Tibial nerve (tissue), 4 donors: ENCODE measurements around the gene ZBTB21. TPM values are rescaled to one million over a fixed set of nuclear protein-coding genes. Genes with fewer than 3 reads are reported as not detected.

Experiments
- DNase-seq, 2 donors: peaks; one replicate each; pipeline ENCODE4 v3.0.0-alpha.2; 2019; ENCODE audit warnings: low spot score in 2 of 2
- H3K27ac ChIP-seq, 4 donors: fragments of 200-600 bp; sonication (generic) in 3 of 4; one replicate each; pipeline ENCODE4 v1.5.1; 2017 to 2019; ENCODE audit warnings: mild to moderate bottlenecking in 1 of 4
- H3K27me3 ChIP-seq, 2 donors: fragments of 200-600 bp; sonication (generic) in 1 of 2; one replicate each; pipeline versions ENCODE4 v1.5.1 to v1.6.0; 2017 to 2019
- H3K36me3 ChIP-seq, 3 donors: fragments of 200-600 bp; sonication (generic); one replicate each; pipeline ENCODE4 v1.5.1; 2018 to 2019
- H3K4me1 ChIP-seq, 4 donors: fragments of 200-600 bp; sonication (generic) in 3 of 4; one replicate each; pipeline ENCODE4 v1.5.1; 2017 to 2019
- H3K4me3 ChIP-seq, 4 donors: fragments of 200-600 bp; sonication (generic) in 3 of 4; one replicate each; pipeline ENCODE4 v1.5.1; 2017 to 2019; ENCODE audit warnings: mild to moderate bottlenecking in 1 of 4, moderate library complexity in 1 of 4
- H3K9me3 ChIP-seq, 4 donors: fragments of 200-600 bp; sonication (generic) in 3 of 4; one replicate each; pipeline ENCODE4 v1.5.1; 2017 to 2019
- EP300 ChIP-seq, 2 donors: sonication (generic); formaldehyde crosslinking; IDR thresholded peaks; one replicate each; pipeline ENCODE4 v1.6.1; 2017; ENCODE audit warnings: antibody characterized with exemption in 2 of 2, mild to moderate bottlenecking in 1 of 2
- POLR2A ChIP-seq, 2 donors: fragments of 450-650 bp; IDR thresholded peaks; one replicate each; pipeline ENCODE4 v1.6.1; 2017; ENCODE audit warnings: antibody characterized with exemption in 2 of 2, mild to moderate bottlenecking in 2 of 2, moderate library complexity in 2 of 2
- WGBS, 2 donors: methylation state at CpG; one replicate each; pipeline ENCODE4 v1.1.5; 2018; 5-methylcytosine and 5-hydroxymethylcytosine counted together
- total RNA-seq, 4 donors: library from RNA; depleted of rRNA; stranded (reverse); fragments of >200 nt; gene quantifications; one replicate each; pipeline ENCODE4 v1.1.0, GENCODE V29; 2016
- TF ChIP-seq, protein P1 (sequence below), 5 experiments: fragments of 200-600 bp in 3 of 5; fragments of 450-650 bp in 2 of 5; sonication (generic) in 3 of 5; IDR thresholded peaks; one replicate each; pipeline ENCODE4 v1.5.1; 2016 to 2019; ENCODE audit warnings: antibody characterized with exemption in 5 of 5, mild to moderate bottlenecking in 3 of 5, moderate library complexity in 2 of 5

The ZBTB21 gene
- total RNA-seq, 4 donors from 2014 or later: 9.4 to 13.8 (median 10.6) TPM

DNA sequence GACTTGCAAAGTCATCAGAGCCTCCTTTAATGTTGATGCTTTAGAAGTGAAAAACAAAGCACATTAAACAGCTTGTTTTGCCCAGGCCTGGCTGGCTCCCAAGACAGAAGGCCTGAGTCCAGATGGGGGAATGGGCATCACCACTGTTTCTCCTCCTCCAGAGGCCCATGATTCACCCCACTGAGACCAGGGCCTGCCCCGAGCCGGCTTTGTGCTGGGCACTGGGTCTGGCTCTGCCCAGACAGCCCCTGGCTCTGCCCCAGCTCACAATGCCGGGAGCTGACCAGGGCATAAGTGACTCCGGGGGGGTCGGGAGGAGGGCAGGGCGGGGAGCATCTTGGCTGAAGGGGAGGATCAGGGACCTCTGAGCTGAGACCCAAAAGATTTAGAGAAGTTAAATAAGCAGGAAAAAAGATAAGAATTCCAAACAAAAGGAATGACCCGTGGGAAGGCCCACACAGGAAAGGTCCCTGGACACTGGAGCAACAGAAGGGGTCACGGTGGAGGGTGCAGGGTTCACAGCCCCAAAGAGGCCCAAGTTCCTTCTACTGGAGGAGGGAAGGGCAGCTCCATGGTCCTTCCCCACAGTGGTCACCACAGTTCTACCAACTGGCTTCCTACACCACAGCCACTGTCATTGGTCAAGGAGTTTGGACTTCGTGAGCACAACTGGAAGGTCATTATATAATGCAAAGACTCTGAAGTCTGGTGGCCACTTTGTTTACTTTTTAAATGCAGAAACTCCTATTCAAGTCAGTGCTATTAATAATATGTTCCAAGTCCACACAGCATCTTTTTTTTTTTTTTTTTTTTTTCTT is 61.9 kb downstream of the ZBTB21 start:
- Histone ChIP-seq H3K27ac (peak overlapping the region; percentile 28 to 82 (median 73)), H3K27me3 (no peaks in the 10 kb centered on the region)
- DNase-seq: no peak

GRCh38 chr21:41945982-41946381 is 64.2 kb downstream of the ZBTB21 start:
- Histone ChIP-seq H3K27ac (peak overlapping the region in 1 of 4 donors; percentile 61), H3K36me3 (peaks cover 0 to 10% (median 0%) of the 10 kb centered on the region in 3 donors), H3K4me3 (no peak overlapping the region), H3K4me1 (peaks cover 0 to 61% (median 18%) of the 10 kb centered on the region in 4 donors), H3K9me3 (no peaks in the 10 kb centered on the region), H3K27me3 (no peaks in the 10 kb centered on the region)
- no peak for DNase-seq
- WGBS, 2 donors: 93 to 94% methylated on average over 8 of the region's 8 CpGs
- no peak for TF ChIP-seq POLR2A (IDR thresholded peaks at IDR 0.05)
- TF ChIP-seq EP300 (IDR thresholded peaks at IDR 0.05): no peak
- TF ChIP-seq, protein P1, sequence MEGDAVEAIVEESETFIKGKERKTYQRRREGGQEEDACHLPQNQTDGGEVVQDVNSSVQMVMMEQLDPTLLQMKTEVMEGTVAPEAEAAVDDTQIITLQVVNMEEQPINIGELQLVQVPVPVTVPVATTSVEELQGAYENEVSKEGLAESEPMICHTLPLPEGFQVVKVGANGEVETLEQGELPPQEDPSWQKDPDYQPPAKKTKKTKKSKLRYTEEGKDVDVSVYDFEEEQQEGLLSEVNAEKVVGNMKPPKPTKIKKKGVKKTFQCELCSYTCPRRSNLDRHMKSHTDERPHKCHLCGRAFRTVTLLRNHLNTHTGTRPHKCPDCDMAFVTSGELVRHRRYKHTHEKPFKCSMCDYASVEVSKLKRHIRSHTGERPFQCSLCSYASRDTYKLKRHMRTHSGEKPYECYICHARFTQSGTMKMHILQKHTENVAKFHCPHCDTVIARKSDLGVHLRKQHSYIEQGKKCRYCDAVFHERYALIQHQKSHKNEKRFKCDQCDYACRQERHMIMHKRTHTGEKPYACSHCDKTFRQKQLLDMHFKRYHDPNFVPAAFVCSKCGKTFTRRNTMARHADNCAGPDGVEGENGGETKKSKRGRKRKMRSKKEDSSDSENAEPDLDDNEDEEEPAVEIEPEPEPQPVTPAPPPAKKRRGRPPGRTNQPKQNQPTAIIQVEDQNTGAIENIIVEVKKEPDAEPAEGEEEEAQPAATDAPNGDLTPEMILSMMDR (IDR thresholded peaks at IDR 0.05): no peak

More for the DNA sequence above, 61.9 kb downstream of the ZBTB21 start:
- 15 to 18% methylated on average over 9 of the region's 9 CpGs for WGBS, 2 donors
- no peaks in the 10 kb centered on the region for H3K9me3 ChIP-seq
- H3K4me3 ChIP-seq: peak overlapping the region in 1 of 4 donors; percentile 6
- H3K4me1 ChIP-seq: peaks cover 0 to 72% (median 26%) of the 10 kb centered on the region in 4 donors
- TF ChIP-seq POLR2A (IDR thresholded peaks at IDR 0.05): no peak
- no peak for TF ChIP-seq EP300 (IDR thresholded peaks at IDR 0.05)
- TF ChIP-seq, protein P1 (IDR thresholded peaks at IDR 0.05): no peak
- H3K36me3 ChIP-seq: no peaks in the 10 kb centered on the region

DNA sequence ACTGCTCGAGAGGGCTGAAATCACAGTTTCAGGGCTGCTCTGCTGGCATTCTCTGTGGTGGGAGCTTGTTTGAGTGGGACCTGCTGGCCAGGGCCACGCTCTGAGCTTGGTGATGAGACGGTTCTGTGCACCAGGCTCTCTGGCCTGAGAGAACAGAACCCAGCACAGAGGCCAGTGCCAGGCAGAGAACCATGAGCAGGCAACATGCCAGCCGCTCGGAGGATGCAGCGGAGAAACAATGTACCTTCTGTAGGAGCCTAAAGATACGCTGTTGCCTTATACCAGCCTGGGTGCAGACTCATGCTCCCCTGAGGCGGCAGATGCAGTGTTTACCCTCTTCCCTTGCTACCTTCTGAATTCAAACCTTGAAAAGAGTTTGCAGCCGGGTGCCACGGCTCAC is 66.3 kb downstream of the ZBTB21 start:
- TF ChIP-seq POLR2A (IDR thresholded peaks at IDR 0.05) (no peak), EP300 (IDR thresholded peaks at IDR 0.05) (no peak)
- TF ChIP-seq, protein P1 (IDR thresholded peaks at IDR 0.05): no peak
- Histone ChIP-seq H3K36me3 (peaks cover 0 to 28% (median 0%) of the 10 kb centered on the region in 3 donors), H3K27me3 (no peaks in the 10 kb centered on the region), H3K9me3 (no peaks in the 10 kb centered on the region), H3K27ac (no peak overlapping the region), H3K4me3 (no peak overlapping the region), H3K4me1 (peaks cover 0 to 43% (median 18%) of the 10 kb centered on the region in 4 donors)
- 81% methylated on average over 10 of the region's 10 CpGs for WGBS, 2 donors
- DNase-seq: no peak

DNA sequence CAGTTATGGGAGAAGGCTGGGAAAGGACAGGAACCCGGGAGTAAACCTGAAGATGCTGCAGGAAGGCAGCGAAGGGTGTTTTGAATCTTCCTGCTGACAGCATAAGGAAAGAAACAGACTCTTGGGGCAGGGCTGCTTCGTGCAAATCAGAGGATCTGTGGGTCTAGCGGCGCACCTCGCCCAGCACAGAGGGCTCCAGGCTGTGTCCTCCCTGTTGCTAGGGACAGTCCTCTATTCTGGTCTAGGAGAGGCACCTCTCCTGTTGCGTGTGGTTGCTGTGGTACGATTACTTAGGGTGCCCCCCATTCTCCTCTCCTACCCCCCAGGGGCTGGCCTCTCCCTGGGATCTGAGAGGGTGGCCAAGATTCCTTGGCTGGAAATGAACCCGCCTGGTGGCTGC is 67.7 kb downstream of the ZBTB21 start:
- H3K9me3 ChIP-seq: no peaks in the 10 kb centered on the region
- 78 to 86% methylated on average over 6 to 9 of the region's 9 CpGs for WGBS, 2 donors
- H3K36me3 ChIP-seq: peaks cover 0 to 34% (median 0%) of the 10 kb centered on the region in 3 donors
- peaks cover 0 to 29% (median 8%) of the 10 kb centered on the region in 4 donors for H3K4me1 ChIP-seq
- TF ChIP-seq POLR2A (IDR thresholded peaks at IDR 0.05) (no peak), EP300 (IDR thresholded peaks at IDR 0.05) (no peak)
- TF ChIP-seq, protein P1 (IDR thresholded peaks at IDR 0.05): no peak
- H3K4me3 ChIP-seq: no peak overlapping the region
- no peak for DNase-seq
- no peak overlapping the region for H3K27ac ChIP-seq
- H3K27me3 ChIP-seq: no peaks in the 10 kb centered on the region

DNA sequence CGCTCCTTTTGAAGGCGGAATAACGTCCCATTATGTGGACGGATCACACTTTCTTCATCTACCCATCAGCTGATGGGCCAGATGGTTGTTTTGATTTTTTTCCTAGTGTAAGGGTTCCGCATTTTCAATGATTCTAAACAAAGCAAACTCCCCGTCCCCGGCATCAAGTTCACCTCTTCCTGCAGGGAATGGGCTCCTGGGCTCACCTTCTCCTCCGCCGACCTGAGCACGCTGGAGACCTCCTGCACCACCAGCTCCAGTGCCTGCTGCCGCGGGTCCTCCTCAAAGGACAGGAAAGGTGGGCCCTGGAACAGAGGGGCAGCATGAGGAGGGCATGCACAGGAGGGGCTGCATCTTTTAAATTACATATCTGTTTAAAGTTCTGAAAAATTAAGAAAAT is 68.2 kb downstream of the ZBTB21 start:
- H3K4me3 ChIP-seq: no peak overlapping the region
- peaks cover 0 to 34% (median 0%) of the 10 kb centered on the region in 3 donors for H3K36me3 ChIP-seq
- DNase-seq: no peak
- no peaks in the 10 kb centered on the region for H3K9me3 ChIP-seq
- H3K27ac ChIP-seq: no peak overlapping the region
- TF ChIP-seq POLR2A (IDR thresholded peaks at IDR 0.05) (no peak), EP300 (IDR thresholded peaks at IDR 0.05) (no peak)
- TF ChIP-seq, protein P1 (IDR thresholded peaks at IDR 0.05): no peak
- peaks cover 0 to 24% (median 4%) of the 10 kb centered on the region in 4 donors for H3K4me1 ChIP-seq
- 93 to 95% methylated on average over 12 of the region's 12 CpGs for WGBS, 2 donors
- H3K27me3 ChIP-seq: no peaks in the 10 kb centered on the region
